ENCODE measurements around the gene DPT.

- TF ChIP-seq GATA3 (IDR thresholded peaks at IDR 0.05; ENCODE audit: low read depth, low read length) (no peak), GATA2 (IDR thresholded peaks at IDR 0.05; ENCODE audit: low read depth, low read length) (no peak)
Observed at GRCh38 chr1:168734271-168734670, 5.3 kb upstream of the DPT start.

Data from SH-SY5Y (cell line).